HG03457 (cell line): ENCODE measurements around the gene CACNA2D3.

Experiments used
- ATAC-seq: cut with Tn5 transposase; IDR thresholded peaks from one replicate; pipeline ENCODE4 v1.9.1; 2021; ENCODE audit warnings: moderate number of reproducible peaks; ENCODE audit not compliant: unreplicated experiment

Gene CACNA2D3

DNA sequence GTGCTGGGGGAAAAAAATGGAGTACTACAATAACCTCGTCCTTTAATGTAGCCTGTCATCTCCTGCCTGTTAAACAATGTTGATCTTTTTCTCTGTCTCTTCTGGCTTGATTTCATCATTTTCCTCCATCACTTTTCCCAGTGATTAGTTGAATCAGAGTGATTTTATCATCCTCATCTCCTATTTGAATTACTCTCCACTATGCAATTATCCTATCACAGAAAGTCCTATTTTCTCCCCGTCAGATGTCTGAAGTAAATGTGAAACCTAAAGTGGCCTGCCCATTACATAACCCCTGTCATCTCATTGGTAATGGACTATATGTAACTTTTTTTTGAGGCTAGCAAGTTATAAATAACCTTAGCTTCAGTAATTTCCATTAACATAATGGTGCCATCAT is 201.8 kb downstream of the CACNA2D3 start:
- ATAC-seq = no peak

DNA sequence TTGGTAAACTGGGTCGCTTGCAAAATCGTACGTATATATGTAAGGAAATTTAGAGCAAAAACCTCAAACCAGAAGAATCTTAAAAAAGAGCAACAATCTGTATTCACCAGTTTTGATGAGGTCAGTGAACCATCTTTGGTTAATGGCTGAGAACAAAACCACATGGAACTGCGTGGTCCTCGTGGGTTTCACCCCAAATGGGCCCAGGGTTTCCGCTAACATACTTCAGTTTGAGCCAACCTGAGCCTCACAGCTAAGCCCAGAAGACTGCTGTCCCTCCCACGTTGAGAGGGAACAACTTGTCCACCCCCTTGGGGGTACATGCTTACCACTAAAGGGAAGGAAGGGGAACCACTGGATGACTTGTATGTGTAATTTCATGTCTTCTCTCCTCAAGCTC is 204.6 kb downstream of the CACNA2D3 start:
- ATAC-seq = no peak

DNA sequence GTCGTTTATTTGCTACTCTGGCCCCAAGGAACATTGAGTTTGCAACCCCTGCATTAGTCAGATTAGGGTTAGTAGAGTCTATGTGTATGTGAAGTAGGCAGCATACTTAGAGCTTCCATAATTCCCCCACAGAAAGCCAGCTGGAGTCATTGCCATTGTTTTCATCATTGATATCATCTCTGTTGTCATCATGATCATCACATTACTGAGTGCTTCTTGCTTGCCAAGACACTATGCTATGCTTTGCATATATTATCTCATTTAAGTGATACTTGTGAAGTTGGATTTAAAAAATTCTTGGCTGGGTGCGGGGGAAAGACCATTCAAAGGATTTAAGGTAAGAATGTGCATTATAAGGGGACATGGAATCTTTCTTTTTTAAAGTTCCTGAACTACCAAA is 209.0 kb downstream of the CACNA2D3 start:
- ATAC-seq = no peak

DNA sequence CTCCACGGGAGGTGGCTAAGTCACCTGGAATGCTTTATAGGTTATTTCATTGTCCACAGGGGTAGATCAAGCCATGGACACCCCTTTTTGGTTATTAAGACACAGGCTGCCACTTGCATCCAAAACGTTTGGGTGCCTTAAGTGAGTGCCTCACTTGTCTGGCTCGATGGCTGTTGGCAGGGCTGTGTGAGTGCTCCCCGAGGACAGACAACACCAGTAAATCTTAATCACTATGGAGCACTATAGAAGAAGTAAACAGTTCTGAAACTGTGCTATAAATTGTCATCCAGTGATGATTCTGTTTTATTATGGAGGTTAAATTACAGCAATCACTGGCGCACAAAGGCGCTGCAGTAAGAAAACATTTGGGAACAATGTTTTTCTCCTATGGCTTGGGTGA is 215.5 kb downstream of the CACNA2D3 start:
- no peak for ATAC-seq

DNA sequence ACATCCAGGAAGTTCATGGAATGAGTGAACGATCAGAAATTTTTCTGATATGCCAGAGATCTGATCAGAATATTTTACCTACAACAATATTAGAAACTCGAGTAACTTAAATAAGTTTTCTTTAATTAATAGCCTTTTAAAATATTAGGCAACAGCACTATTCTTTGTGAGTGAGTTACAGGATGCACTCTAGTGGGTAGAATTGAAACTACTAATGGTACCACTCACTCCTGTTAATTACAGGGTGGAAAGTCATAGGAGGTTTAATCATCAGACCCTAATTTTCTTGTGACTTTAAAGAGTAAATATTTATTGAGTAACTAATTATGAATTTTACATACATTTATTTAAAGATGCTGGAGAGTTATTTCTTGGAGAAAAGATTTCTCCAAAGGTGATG is 217.3 kb downstream of the CACNA2D3 start:
- ATAC-seq = no peak

DNA sequence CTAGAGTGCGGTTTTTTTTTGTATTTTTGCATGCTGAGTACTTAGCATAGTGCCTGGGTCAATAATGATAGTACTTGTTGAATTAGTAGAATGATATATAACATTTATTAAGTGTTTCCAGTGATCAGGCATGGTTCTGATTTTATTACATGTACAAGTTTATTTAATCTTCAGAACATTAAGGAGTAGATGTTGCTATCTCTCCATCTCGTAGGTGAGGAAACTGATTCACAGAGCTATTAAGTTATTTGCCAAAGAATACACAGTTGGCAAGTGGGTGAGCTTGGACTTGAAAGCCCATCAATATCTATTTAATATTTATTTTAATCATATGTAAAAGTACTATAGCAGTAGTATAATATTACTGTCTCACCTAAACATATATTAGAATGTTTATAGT is 219.5 kb downstream of the CACNA2D3 start:
- ATAC-seq = no peak

DNA sequence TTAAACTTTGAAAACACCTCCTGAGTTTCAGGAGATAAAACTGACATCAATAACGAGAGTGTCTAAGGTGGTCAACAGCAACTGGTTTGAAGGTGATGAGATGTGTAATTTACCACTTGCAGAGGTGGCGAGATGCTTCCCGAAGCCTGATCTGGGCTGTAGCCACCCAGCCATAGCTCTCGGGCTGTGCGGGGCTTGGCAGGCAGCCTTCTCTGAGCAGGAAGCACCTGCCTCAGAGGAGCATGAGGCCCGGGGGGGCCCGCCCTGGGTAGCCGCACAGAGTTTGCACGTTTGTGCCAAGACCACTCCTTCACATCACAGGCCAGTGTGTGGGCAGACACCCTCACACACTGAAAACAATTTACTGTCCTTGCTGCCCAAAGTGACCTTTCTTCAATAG is 220.3 kb downstream of the CACNA2D3 start:
- ATAC-seq = no peak

DNA sequence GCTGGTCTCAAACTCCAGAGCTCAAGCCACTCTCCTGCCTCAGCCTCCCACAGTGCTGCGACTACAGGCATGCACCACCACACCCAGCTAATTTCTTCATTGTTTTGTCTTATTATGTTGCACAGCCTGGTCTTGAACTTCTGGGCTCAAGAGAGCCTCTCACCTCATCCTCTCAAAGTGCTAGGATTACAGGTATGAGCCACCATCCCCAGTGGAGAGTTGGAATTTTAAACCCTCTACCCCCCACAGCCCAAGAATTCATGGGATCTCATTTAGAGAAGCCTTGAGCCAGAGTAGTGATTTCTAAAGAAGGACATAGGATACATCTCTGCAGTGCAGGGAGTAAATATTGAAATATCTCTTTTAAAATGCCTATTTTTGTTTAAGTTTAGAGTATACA is 221.1 kb downstream of the CACNA2D3 start:
- no peak for ATAC-seq

DNA sequence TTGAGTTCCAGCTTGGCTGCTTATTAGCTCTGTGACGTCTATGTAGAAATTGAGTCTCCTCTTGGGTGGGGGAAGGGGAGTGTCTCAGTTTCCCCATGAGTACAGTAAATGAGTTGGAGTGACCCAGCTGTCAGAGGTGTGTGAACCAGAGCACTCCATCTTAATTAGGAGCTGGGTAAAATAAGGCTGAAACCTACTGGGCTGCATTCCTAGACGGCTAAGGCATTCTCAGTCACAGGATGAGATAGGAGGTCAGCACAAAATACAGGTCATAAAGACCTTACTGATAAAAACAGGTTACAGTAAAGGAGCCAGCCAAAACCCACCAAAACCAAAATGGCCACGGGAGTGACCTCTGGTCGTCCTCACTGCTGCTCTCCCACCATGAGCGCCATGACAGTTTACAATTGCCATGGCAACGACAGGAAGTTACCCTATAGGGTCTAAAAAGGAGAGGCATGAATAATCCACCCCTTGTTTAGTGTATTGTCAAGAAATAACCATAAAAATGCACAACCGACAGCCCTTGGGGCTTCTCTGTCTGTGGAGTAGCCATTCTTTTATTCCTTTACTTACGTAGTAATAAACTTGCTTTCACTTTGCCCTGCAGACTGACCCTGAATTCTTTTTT is 222.4 kb downstream of the CACNA2D3 start:
- no peak for ATAC-seq

DNA sequence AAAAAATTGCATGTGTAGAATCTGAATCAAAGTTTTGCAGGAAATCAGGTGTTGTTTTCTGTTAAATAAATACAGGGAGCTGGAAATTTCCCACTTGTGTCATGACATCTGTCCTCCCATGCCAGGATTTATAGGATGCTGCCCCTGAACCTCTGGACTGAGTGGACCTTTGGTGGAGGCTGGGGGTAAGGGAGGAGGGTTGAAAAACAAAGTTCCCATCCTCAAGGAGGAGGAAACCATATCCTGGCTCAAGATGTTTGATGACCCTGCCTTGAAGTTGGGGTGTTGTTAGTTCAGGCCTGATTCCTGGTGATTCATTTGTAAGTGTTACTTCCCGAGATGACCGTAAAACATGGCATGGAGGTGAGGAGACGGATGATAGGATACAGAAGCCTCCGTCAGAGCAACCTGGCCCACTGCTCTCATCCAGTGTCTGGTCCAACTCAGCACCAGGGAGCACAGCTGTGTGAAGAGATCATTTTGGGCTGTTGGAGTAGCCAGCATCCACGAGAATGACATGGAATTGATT is 223.6 kb downstream of the CACNA2D3 start:
- no peak for ATAC-seq

DNA sequence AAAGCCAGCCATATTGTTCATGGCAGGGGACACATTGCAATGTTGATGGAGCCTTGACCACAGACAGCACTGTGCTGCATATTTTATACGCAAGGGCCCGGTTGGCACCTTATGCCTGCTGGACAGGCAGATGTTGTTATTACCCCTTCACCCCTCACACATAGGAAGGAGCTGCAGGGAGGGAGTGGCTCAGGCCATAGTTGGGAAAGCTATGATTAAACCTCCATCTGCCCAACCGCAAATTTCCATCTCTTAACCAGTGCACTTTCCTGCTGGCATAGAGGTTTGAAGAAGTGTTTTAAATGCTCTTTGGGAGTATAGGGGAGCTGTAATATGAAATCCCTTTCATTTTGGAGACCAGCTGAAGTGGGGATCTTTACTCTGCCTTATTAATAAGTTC is 224.7 kb downstream of the CACNA2D3 start:
- no peak for ATAC-seq

DNA sequence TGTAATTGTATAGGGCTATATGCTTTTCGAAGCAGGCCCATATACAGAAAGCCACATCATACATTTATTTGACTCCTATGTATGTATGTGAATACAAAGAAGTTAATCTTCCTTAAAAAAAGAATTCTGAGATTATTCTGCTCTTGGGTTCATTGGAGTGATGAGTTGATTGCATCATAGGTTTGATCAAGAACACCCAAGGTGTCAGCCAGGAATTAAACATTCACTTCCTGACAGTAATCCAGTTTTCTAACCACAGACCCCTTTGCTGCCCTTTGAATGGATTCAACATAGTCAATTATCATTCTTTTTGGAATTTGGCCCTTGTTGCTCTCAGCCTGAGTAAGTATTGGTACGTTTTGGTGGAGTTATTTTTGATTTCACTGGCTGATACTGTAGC is 225.6 kb downstream of the CACNA2D3 start:
- ATAC-seq = no peak

DNA sequence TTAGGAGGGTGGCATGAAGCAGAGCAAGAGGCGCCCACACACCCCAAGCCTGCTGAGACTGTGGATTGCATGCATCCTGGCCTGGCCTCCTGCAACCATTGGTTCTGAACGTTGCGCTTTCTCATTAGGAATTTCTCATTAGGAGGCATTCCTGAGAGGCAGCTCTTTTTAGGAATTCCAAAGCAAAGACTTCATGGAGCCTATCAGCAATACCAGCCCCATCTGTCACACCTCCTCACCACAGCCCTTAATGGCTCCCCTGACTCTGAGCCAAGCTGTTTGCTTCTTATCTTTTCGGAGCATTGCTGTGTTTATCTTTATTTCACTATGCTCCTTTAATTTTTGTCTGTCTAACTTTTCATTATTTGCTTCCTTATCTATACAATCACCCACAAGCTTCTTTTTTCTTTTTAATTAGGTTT is 226.9 kb downstream of the CACNA2D3 start:
- ATAC-seq = no peak

DNA sequence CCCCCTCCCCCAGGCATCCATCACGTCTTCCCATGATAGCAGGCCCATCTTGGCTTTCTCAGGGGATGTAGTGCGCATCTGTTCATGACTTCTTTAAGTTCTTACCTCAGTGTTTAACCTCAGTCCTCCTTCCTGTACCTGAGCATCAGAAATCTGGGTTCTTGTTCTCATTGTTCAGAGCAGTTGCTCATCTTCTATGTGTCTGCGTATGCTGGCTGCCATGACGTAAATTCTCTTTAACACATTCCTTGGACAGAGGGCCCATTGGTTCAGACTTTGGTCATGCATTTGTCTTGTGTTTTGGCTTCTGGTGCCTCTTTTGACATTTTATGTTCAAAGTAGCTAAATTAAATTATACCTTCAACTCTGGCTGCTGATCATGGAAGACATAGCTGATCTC is 227.3 kb downstream of the CACNA2D3 start:
- ATAC-seq = no peak

DNA sequence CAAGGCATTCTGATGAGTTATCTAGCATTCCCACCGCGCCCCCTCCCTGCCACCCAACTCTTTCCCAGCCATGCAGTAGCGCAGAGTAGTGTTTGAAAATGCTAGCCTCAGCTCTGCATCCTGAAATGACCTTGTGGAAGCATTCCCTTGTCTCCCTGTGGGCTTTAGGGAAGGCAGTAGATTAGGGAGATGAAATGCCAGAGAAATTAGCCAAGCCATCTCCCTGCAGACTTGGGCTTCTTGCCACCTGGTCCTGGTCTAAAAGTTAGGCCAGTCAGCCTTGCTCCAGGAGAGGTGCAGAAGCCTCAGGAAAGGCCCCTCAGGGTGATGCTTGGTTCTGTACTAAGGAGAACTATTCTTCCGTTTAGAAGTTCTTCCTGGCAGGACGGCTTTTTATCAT is 231.2 kb downstream of the CACNA2D3 start:
- ATAC-seq = no peak

DNA sequence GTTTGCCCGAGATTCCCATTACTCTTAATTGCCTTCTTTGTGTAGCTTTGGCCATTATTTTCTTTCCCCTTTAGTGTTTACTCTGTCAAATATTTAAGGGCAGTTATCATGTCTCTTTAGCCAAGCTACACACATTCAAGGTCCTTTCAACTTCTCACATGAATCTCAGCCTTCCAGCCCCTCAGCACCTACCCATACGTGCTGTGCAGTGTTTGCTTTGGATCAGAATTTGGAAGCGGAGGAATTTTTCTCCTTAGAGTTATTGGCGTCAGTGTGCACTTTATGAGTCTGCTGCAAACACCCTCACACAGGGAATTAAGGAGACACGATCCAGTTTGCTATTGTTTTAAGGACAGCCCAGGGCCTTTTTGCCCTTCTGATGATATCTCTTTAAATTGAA is 231.6 kb downstream of the CACNA2D3 start:
- ATAC-seq = no peak

DNA sequence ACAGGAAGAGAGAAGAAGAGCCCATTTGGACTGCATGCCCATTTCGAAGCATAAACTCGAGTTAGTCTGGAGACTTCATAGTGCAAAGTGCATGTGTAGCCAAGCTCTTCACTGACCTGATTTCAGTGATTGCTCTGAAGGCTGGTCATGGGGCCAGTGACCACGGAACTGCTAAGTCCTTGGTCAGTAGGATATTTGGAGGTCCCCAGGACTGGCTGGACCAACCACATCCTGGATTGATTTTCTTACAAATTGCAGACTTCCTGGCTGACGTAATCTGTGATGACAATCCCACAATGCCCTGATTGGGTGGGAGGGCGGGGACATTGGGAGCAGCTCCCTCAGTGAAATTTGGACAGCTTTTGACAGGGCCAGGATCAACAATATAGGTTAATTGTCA is 233.4 kb downstream of the CACNA2D3 start:
- no peak for ATAC-seq

DNA sequence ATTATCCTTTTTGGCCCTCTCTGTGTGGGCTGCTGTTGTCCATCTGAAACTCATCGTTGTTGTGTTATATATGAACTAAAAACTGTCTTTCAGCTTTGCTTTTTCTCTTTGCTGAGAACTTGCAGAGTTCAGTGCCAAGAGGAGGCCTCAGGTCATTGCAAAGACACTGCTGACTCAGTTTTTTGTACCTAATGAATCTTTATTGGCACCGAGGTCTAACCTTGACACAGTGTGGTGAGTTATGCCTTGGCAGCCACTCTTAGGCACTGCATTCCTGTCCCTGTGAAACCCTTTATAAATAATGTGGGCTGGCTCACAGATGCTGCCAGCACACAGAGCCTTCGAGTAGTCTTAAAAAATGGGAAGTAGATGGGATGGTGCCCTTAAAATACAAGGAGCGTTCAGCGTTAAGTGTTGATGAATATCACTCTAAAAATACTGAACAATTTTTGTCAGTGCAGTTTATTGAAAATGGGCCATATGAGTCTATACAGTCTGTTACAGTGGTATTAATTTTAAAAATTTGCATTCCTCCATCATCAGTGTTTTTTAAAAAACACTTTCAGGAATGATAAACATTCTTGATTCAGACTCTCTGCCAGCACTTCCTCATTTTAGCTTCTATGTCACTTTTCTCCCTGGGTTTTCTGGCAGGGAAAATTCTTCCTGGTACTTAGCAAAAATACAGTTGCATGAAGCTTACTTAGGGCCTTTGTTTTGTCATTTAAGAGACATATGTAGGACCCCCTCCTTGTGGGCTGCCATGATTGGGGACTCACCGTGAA is 234.1 kb downstream of the CACNA2D3 start:
- no peak for ATAC-seq

DNA sequence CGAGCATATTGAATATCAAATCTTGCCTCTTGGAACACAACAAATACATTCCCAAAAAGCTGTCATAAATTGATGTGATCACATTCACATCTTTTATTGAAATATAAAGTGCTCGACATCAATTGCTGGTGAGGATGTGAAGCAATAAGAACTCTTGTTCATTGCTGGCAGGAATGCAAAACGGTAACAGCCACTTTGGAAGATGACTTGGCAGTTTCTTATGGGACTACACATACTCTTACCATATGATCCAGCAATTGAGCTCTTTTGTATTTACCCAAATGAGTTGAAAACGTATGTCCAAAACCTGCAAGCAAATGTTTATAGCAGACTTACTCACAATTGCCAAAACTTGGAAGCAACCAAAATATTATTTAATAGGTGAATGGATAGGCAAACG is 234.9 kb downstream of the CACNA2D3 start:
- no peak for ATAC-seq

DNA sequence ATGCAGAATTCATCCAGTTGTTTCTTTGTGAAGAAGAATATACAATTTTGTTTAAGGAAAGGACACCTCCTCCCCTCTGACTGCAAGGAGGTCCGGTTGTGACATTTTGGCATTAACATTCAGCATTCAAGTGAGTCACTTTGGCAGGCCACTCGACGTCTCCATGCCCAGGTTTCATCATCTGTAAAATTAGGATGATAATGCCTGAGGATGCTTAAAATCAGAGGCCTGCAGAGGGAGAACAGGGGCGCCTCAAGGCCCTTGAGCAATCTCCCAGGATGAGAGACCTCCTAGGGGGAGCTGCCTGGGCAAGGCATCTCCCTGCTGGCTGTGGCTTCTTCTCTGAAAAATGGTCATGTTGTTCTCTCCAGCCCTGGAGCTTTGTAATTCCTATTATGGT is 236.0 kb downstream of the CACNA2D3 start:
- ATAC-seq = no peak

DNA sequence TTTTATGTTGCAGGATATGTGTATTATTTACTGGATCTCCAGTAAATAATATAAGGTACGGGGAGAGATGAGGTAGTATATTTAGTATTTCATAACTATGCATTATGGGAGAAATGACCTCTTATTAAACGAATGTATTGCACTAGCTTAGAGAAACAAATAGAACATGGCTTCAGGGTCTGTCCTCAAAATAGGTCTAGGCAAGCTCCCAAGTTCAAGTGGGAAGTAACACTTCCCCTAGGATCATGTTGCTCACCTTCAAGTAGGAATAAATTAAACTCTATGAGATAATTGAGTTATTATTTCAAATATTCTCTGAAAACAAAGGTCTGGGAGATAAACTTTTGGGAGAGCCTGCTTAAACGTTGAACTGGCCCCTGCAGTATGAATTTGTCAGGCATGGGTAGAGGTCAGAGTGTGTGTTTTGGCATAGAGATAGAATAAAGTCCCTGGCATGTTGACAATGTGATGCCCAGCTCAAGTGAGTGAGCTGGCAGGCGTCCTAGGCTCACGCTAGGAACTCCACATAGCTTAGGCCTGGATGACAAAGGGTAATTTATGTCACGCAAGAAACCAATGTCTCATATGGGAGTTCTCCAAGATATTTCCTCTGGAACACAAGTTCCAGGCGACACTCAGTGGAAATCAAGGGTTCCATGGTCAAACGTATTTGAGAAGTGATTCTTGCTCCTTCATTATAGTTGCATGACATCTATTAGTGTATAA is 236.8 kb downstream of the CACNA2D3 start:
- no peak for ATAC-seq

DNA sequence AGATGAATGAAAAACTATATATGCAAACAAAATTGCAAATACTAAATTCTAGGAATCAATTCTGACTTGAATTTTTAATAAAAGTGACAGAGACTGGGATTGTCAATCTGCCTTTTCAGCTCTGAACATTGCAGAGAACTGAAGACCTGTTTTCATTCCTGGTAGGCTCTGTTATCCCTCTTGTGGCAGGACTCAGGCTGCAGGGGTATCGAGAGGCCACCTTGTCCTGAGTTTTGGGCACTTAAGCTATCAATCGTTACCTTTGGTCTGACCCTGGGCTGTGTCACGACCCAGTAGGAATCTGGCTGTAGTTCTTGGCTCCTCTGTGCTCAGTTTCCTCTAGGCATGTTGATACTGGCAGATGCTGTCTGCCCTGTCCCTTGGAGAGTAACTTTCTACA is 238.0 kb downstream of the CACNA2D3 start:
- ATAC-seq = no peak
